Measurements from ENCODE around the gene TTC21B. TPM values are rescaled to one million over a fixed set of nuclear protein-coding genes. Genes with fewer than 3 reads are reported as not detected.
A peak's percentile ranks its signal among the peaks of the same experiment; 100 is the strongest.

TTC21B gene
- total and polyA plus RNA-seq, 8 donors = 5.4 to 14.7 (median 9.2) TPM

DNA sequence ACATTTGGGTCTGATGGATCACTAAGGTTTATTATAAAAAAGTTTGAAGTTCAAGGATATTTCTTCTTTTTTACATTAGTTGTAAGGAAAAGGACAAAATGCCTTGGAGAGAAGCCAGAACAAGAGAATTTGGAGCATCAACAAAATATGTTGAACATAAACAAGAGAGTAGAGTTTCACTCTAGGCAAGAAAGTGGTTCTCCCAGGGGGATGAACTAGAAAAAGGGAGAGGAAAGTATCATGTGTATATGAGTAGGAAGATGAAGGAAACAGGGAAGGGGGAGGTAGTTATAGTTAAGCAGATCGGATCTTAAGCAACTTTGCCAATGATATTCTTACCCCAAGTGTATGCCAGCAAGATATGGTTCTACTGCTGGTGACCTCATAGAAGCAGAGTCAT is 95.7 kb downstream of the TTC21B start:
- intact Hi-C loops (cut with DNase I) = no loop called here
- no peaks in the 10 kb centered on the region for H3K27me3 ChIP-seq
- no peak overlapping the region for H3K27ac ChIP-seq
- H3K4me1 ChIP-seq = no peaks in the 10 kb centered on the region
- WGBS, 2 donors = 83 to 84% methylated on average over 1 of the region's 1 CpG
- ATAC-seq = no peak
- H3K36me3 ChIP-seq = no peaks in the 10 kb centered on the region
- no peak overlapping the region for H3K4me3 ChIP-seq
- H3K9me3 ChIP-seq = peaks cover 0 to under 1% (median 0%) of the 10 kb centered on the region in 4 donors
- TF ChIP-seq, protein P1, sequence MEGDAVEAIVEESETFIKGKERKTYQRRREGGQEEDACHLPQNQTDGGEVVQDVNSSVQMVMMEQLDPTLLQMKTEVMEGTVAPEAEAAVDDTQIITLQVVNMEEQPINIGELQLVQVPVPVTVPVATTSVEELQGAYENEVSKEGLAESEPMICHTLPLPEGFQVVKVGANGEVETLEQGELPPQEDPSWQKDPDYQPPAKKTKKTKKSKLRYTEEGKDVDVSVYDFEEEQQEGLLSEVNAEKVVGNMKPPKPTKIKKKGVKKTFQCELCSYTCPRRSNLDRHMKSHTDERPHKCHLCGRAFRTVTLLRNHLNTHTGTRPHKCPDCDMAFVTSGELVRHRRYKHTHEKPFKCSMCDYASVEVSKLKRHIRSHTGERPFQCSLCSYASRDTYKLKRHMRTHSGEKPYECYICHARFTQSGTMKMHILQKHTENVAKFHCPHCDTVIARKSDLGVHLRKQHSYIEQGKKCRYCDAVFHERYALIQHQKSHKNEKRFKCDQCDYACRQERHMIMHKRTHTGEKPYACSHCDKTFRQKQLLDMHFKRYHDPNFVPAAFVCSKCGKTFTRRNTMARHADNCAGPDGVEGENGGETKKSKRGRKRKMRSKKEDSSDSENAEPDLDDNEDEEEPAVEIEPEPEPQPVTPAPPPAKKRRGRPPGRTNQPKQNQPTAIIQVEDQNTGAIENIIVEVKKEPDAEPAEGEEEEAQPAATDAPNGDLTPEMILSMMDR (IDR thresholded peaks at IDR 0.05) = no peak
- no peak for FAIRE-seq
- DNase-seq = no peak

DNA sequence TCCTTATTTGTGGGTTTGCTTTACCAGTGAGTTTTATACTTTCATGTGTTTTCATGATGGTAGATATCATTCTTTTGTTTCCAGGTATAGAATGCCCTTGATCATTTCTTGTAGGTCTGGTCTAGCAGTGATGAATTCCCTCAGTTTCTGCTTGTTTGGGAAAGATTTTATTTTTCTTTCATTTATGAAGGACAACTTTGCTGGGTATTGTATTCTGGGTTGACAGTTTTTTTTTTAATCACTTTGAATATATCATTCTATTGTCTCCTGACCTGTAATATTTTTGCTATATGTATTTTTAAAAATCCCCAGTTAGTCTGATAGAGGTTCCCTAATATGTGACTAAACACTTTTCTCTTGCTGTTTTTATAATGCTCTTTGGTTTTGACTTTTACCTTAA is 101.2 kb downstream of the TTC21B start:
- peaks cover 0 to 5% (median 0%) of the 10 kb centered on the region in 4 donors for H3K9me3 ChIP-seq
- no peak overlapping the region for H3K4me3 ChIP-seq
- H3K27ac ChIP-seq = no peak overlapping the region
- intact Hi-C loops (cut with DNase I) = no loop called here
- ATAC-seq = no peak
- no peaks in the 10 kb centered on the region for H3K27me3 ChIP-seq
- no peaks in the 10 kb centered on the region for H3K4me1 ChIP-seq
- TF ChIP-seq, protein P1 (IDR thresholded peaks at IDR 0.05) = no peak
- DNase-seq = no peak
- no peak for FAIRE-seq
- no peaks in the 10 kb centered on the region for H3K36me3 ChIP-seq

DNA sequence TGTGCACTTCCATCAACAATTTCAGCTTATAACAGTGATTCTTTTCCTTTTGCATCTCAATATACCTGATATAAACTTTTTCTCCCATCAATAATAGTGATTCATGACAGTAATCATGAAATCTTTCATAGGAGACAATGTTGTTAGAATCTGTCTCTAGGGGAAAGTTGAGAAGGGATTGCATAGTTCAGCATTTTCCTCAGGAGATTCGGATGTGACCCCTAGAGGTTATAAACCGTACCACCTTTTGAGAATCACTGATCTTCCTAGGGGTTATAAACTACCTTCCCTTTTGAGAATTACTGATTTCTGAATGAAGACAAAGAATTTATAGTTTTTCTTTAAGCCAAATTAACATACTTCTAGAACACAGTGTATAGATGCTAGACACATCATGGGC is 106.6 kb downstream of the TTC21B start:
- intact Hi-C loops (cut with DNase I) = no loop called here
- H3K4me3 ChIP-seq = no peak overlapping the region
- no peaks in the 10 kb centered on the region for H3K36me3 ChIP-seq
- peak in 2 of 4 donors; percentile 41 to 50 for ATAC-seq
- no peak for FAIRE-seq
- H3K4me1 ChIP-seq = no peaks in the 10 kb centered on the region
- TF ChIP-seq, protein P1 (IDR thresholded peaks at IDR 0.05) = no peak
- H3K27me3 ChIP-seq = no peaks in the 10 kb centered on the region
- no peaks in the 10 kb centered on the region for H3K9me3 ChIP-seq
- no peak for DNase-seq
- H3K27ac ChIP-seq = no peak overlapping the region
- 33 to 41% methylated on average over 2 of the region's 2 CpGs for WGBS, 2 donors

DNA sequence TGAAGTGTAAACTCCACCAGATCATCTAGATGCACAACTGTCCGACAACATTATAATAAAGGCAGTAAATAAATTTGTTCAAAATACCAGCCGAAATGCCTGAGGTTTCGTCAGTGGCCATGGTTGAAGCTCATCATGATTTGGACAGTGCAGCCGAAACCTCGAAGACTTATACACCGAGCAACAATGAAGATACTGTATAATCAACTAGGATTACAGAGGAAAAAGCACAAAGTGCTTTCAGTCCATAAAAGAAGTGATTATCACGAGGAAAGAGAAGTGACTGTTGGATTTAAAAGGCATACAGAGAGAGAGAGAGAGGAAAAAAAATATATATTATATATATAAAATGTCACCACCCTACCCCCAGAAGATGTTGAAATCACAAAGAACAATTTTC is 107.5 kb downstream of the TTC21B start:
- DNase-seq = no peak
- H3K4me3 ChIP-seq = no peak overlapping the region
- 90 to 91% methylated on average over 7 of the region's 7 CpGs for WGBS, 2 donors
- no peaks in the 10 kb centered on the region for H3K4me1 ChIP-seq
- FAIRE-seq = no peak
- no peak for ATAC-seq
- intact Hi-C loops (cut with DNase I) = no loop called here
- no peaks in the 10 kb centered on the region for H3K27me3 ChIP-seq
- H3K36me3 ChIP-seq = no peaks in the 10 kb centered on the region
- TF ChIP-seq, protein P1 (IDR thresholded peaks at IDR 0.05) = no peak
- no peak overlapping the region for H3K27ac ChIP-seq
- H3K9me3 ChIP-seq = no peaks in the 10 kb centered on the region

DNA sequence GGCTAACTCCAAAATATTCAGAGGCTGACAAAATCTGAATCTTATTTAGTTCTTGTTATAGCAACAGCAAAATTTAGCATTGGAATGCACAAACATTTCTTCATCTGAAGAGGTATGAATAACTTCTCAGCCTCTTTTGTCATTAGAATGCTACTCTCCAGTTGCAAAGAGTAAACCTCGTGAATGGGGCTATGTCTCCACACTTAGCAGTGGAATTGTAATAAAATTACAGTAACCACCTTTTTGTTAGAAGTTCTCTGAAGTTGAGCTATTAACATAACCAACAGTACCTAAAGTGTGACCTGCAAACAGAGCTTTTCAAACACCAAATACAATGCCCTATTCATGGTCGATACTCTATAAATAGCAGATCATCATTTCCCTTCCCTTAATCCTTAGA is 109.4 kb downstream of the TTC21B start:
- Histone ChIP-seq H3K36me3 (no peaks in the 10 kb centered on the region), H3K27me3 (no peaks in the 10 kb centered on the region), H3K27ac (no peak overlapping the region), H3K4me1 (no peaks in the 10 kb centered on the region), H3K4me3 (no peak overlapping the region), H3K9me3 (no peaks in the 10 kb centered on the region)
- intact Hi-C loops (cut with DNase I) = no loop called here
- no peak for DNase-seq
- 65 to 76% methylated on average over 2 of the region's 2 CpGs for WGBS, 2 donors
- TF ChIP-seq, protein P1 (IDR thresholded peaks at IDR 0.05) = no peak
- ATAC-seq = no peak
- FAIRE-seq = no peak

All from pancreas (tissue), 10 donors.